ENCODE results near the gene SLC25A44.
A peak's percentile ranks its signal among the peaks of the same experiment; 100 is the strongest.
"Not testable (repeated sequence)": the region's sequence is repeated elsewhere in the genome, so short reads cannot be mapped to it uniquely, and the experiment has no call there.

The SLC25A44 gene

GRCh38 chr1:156212130-156212529 lies 18.2 kb downstream of the SLC25A44 start:
- DNase-seq, result no peak

- DNase-seq, result peak; percentile 96
These were observed 19.1 kb downstream of the SLC25A44 start, which contains the start of gene PMF1 for GRCh38 chr1:156212833-156213643. TSS of gene PMF1 (plus strand) at chr1:156213007. CDS start at chr1:156213016, 9 bp downstream.

GRCh38 chr1:156213644-156213966 lies 19.7 kb downstream of the SLC25A44 start:
- no peak for DNase-seq

GRCh38 chr1:156214024-156214748 lies 20.3 kb downstream of the SLC25A44 start:
- peak; percentile 22 for DNase-seq

- DNase-seq, result not testable (repeated sequence)
These were observed 22.6 kb downstream of the SLC25A44 start for GRCh38 chr1:156216361-156217086.

GRCh38 chr1:156217871-156218270 lies 24.0 kb downstream of the SLC25A44 start:
- peak; percentile 36 for DNase-seq

GRCh38 chr1:156220226-156220625 lies 26.3 kb downstream of the SLC25A44 start:
- DNase-seq, result no peak

GRCh38 chr1:156221986-156222692 lies 28.2 kb downstream of the SLC25A44 start:
- no peak for DNase-seq

GRCh38 chr1:156225677-156226014 lies 31.7 kb downstream of the SLC25A44 start:
- no peak for DNase-seq

GRCh38 chr1:156226116-156226538 lies 32.2 kb downstream of the SLC25A44 start:
- no peak for DNase-seq

- DNase-seq, result no peak
These were observed 32.9 kb downstream of the SLC25A44 start for GRCh38 chr1:156226782-156227181.

- no peak for DNase-seq
These were observed 34.6 kb downstream of the SLC25A44 start for GRCh38 chr1:156228501-156228900.

GRCh38 chr1:156229809-156230472 lies 36.0 kb downstream of the SLC25A44 start:
- DNase-seq, result no peak

GRCh38 chr1:156230473-156230837 lies 36.6 kb downstream of the SLC25A44 start:
- no peak for DNase-seq

- DNase-seq, result no peak
These were observed 38.4 kb downstream of the SLC25A44 start for GRCh38 chr1:156232201-156232894.

- no peak for DNase-seq
These were observed 39.7 kb downstream of the SLC25A44 start for GRCh38 chr1:156233426-156234127.

- no peak for DNase-seq
These were observed 42.3 kb downstream of the SLC25A44 start for GRCh38 chr1:156236164-156236563.

GRCh38 chr1:156238248-156238647 lies 44.3 kb downstream of the SLC25A44 start:
- no peak for DNase-seq

GRCh38 chr1:156241311-156241811 lies 47.5 kb downstream of the SLC25A44 start:
- no peak for DNase-seq

- no peak for DNase-seq
These were observed 48.0 kb downstream of the SLC25A44 start, which contains the start of gene BGLAP for GRCh38 chr1:156241926-156242325. TSS of gene BGLAP (plus strand) at chr1:156242184. CDS start at chr1:156242232, 48 bp downstream.

- DNase-seq, result no peak
These were observed 48.8 kb downstream of the SLC25A44 start for GRCh38 chr1:156242738-156243137.
